Uterus (tissue), 4 donors: ENCODE data around the gene NOS1AP. TPM values are rescaled to one million over a fixed set of nuclear protein-coding genes. Genes with fewer than 3 reads are reported as not detected.

Experiments
- DNase-seq, 2 donors: peaks; one replicate each; pipeline ENCODE4 v3.0.0-alpha.2; 2019 to 2020
- H3K27ac ChIP-seq, 2 donors: fragments of 200-600 bp; sonication (generic); 1 replicate in 1 of 2; 2 replicates in 1 of 2; pipeline ENCODE4 v1.5.1; 2016 to 2018
- H3K27me3 ChIP-seq, 2 donors: fragments of 200-600 bp; sonication (generic); one replicate each; pipeline ENCODE4 v1.5.1; 2018 to 2019; ENCODE audit warnings: control low read depth in 1 of 2
- H3K36me3 ChIP-seq, 2 donors: fragments of 200-600 bp; sonication (generic); one replicate each; pipeline ENCODE4 v1.5.1; 2019; ENCODE audit warnings: control low read depth in 1 of 2
- H3K4me1 ChIP-seq, 2 donors: fragments of 200-600 bp; sonication (generic); one replicate each; pipeline ENCODE4 v1.5.1; 2018 to 2019; ENCODE audit warnings: control low read depth in 1 of 2
- H3K4me3 ChIP-seq, 2 donors: fragments of 200-600 bp; sonication (generic); 1 replicate in 1 of 2; 2 replicates in 1 of 2; pipeline ENCODE4 v1.5.1; 2018 to 2019; ENCODE audit warnings: mild to moderate bottlenecking in 1 of 2
- H3K9me3 ChIP-seq, 2 donors: fragments of 200-600 bp; sonication (generic); one replicate each; pipeline ENCODE4 v1.5.1; 2019; ENCODE audit warnings: control low read depth in 1 of 2
- CTCF ChIP-seq, 4 experiments: fragments of 200-600 bp in 2 of 4; fragments of 450-650 bp in 2 of 4; sonication (generic) in 2 of 4; IDR thresholded peaks; one replicate each; pipeline ENCODE4 v1.5.1; 2016 to 2019; ENCODE audit warnings: antibody characterized with exemption in 4 of 4, mild to moderate bottlenecking in 2 of 4, moderate library complexity in 1 of 4
- POLR2A ChIP-seq, 2 donors: fragments of 450-650 bp; IDR thresholded peaks; one replicate each; pipeline ENCODE4 v1.6.1; 2016; ENCODE audit warnings: antibody characterized with exemption in 2 of 2, mild to moderate bottlenecking in 1 of 2, moderate library complexity in 1 of 2
- intact Hi-C: fragments of 100-400 bp; cut with DNase I; formaldehyde crosslinking; loops from one replicate; pipeline ENCODE4 v1.15.1; 2023; ENCODE audit warnings: low total_unique reads
- total RNA-seq, 4 donors: library from RNA; depleted of rRNA in 3 of 4; stranded (reverse); fragments of >200 nt in 3 of 4; gene quantifications; one replicate each; pipeline versions ENCODE4 v1.1.0 to v1.2.4, GENCODE V29; 2014 to 2023
- donor health status: DM: yes; HTN: yes; CAD: no.

The NOS1AP gene
- total RNA-seq, 4 donors from 2014 or later, result under 0.01 to 5.3 (median 1.9) TPM; not detected in 1

DNA sequence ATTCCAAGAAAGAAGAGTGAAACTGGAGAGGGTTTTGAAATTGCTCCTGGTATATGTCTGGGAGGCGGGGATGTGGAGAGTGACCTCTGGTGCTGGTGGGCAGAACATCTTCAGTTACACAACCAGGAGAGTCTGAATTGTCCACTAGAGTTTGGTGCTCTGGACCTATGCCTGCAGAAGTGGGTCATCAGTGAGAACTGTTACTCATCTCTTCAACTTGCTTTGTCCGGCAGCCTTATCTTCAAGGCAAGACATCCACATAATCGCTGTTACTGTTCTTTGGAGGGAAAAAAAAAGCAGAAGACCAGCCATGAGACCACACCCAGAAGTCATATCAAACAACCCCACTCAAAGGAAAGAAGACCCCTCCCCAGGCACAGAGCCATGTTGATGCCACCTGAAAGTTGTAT is 327.6 kb downstream of the NOS1AP start:
- intact Hi-C loops, result no loop called here
- Histone ChIP-seq H3K4me3 (no peak overlapping the region), H3K27me3 (no peaks in the 10 kb centered on the region), H3K27ac (no peak overlapping the region), H3K9me3 (no peaks in the 10 kb centered on the region), H3K4me1 (no peaks in the 10 kb centered on the region), H3K36me3 (no peaks in the 10 kb centered on the region)
- no peak for TF ChIP-seq CTCF (IDR thresholded peaks at IDR 0.05)
- no peak for TF ChIP-seq POLR2A (IDR thresholded peaks at IDR 0.05)
- DNase-seq, result no peak

DNA sequence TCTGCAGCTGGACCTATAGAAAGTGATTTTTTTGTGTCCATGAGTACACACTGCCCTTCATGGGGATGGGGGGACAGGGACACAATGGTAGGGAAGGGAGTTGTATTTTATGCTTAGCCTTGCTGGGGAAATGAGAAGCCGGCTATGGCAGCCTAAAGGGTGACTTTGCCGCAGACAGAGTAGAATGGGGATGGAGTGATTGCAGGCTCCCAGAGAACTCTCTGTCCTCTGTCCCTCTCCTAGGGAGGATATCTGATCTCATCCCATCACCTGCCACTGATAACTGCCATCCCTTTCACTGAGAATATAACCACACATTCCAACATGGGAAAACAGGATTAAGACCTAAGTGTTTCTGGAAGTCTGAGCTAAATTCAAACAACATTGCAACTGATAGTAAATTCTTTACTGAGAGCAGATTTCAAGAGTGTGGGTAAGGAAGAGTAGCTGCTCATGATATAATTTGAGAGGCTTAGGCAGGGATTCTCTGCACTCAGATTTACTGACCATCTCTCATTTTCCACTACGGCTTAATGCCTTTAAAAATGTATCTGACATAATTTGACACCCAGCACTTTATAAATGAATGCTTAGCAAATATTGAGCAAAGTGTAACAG is 328.6 kb downstream of the NOS1AP start:
- intact Hi-C loops, result no loop called here
- H3K27me3 ChIP-seq, result no peaks in the 10 kb centered on the region
- no peak for DNase-seq
- H3K36me3 ChIP-seq, result no peaks in the 10 kb centered on the region
- H3K27ac ChIP-seq, result no peak overlapping the region
- TF ChIP-seq POLR2A (IDR thresholded peaks at IDR 0.05) (no peak), CTCF (IDR thresholded peaks at IDR 0.05) (no peak)
- H3K4me3 ChIP-seq, result no peak overlapping the region
- H3K9me3 ChIP-seq, result no peaks in the 10 kb centered on the region
- H3K4me1 ChIP-seq, result no peaks in the 10 kb centered on the region

- Histone ChIP-seq H3K36me3 (no peaks in the 10 kb centered on the region), H3K9me3 (no peaks in the 10 kb centered on the region), H3K27me3 (no peaks in the 10 kb centered on the region), H3K4me1 (no peaks in the 10 kb centered on the region), H3K4me3 (no peak overlapping the region), H3K27ac (no peak overlapping the region)
- no peak for DNase-seq
- intact Hi-C loops, result no loop called here
- TF ChIP-seq POLR2A (IDR thresholded peaks at IDR 0.05) (no peak), CTCF (IDR thresholded peaks at IDR 0.05) (no peak)
These were observed 329.6 kb downstream of the NOS1AP start for GRCh38 chr1:162398999-162399580.

GRCh38 chr1:162400790-162401355 is 331.4 kb downstream of the NOS1AP start:
- intact Hi-C loops, result no loop called here
- no peak for DNase-seq
- Histone ChIP-seq H3K36me3 (no peaks in the 10 kb centered on the region), H3K4me1 (no peaks in the 10 kb centered on the region), H3K27me3 (no peaks in the 10 kb centered on the region), H3K4me3 (no peak overlapping the region), H3K27ac (no peak overlapping the region), H3K9me3 (no peaks in the 10 kb centered on the region)
- no peak for TF ChIP-seq POLR2A (IDR thresholded peaks at IDR 0.05)
- no peak for TF ChIP-seq CTCF (IDR thresholded peaks at IDR 0.05)

- Histone ChIP-seq H3K27me3 (no peaks in the 10 kb centered on the region), H3K4me1 (no peaks in the 10 kb centered on the region), H3K27ac (no peak overlapping the region), H3K4me3 (no peak overlapping the region), H3K9me3 (no peaks in the 10 kb centered on the region), H3K36me3 (no peaks in the 10 kb centered on the region)
- intact Hi-C loops, result no loop called here
- DNase-seq, result no peak
- TF ChIP-seq CTCF (IDR thresholded peaks at IDR 0.05) (no peak), POLR2A (IDR thresholded peaks at IDR 0.05) (no peak)
These were observed 335.2 kb downstream of the NOS1AP start for GRCh38 chr1:162404550-162405160.
